Measurements from ENCODE around the gene MECR.

Gene MECR

DNA sequence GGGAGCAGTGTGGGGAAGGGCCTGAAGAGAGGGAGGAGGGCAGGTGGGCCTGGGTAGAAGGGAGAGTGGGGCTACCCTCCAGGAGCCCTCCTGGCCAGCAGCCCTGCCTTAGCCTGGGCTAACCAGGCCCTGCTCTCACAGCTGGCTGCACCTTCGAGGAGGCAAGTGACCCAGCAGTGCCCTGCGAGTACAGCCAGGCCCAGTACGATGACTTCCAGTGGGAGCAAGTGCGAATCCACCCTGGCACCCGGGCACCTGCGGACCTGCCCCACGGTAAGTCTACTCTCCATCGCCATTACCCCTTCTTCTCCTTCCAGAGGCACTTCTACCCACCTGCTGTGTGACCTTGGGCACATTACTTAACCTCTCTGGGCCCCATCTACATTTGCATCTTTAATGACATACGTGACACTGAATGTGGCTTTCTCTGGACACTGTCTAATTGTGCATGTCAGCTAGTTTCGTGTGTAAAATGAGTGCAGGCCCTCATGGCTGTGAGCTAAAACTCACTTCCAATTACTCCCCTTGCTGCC lies 24.5 kb upstream of the MECR start:
- no peak for DNase-seq (ENCODE audit: low spot score)

DNA sequence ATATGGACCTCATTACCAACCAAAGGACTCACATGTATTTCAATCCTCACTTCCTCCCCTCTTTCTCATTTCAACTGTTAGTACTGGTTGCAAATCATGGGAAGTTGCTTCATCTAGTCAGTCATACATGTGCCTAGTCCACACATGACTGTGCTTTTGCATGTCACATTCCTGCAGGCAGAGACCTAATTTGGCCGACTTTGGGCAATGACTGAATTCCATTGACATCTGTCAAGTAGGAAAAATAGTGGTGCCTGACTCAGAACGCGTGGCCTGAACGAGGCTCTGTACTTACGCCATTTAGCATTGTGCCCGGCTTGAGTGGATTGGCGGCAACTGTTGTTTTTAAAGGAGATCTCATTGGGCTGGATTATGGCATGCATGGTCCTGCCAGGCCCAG lies 23.6 kb upstream of the MECR start:
- no peak for DNase-seq (ENCODE audit: low spot score)

DNA sequence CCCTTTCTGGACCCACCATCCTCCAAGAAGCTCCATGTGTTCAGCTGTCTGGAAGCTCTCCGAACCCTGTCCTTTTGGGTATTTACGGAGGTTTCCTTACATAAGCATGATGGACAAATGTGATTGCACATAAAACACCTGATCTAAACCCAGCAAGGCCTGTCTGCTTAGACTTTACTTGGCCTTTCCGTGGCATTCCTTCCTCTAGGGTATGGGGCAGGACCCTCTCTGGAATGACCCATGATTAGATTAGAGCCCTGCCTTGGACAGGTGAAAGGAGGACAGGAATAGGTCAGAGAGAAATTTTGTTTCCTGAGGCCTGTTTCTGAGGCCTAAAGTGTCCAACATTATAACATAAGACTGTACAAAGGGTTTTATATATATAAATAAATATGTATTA lies 22.4 kb upstream of the MECR start:
- no peak for DNase-seq (ENCODE audit: low spot score)

DNA sequence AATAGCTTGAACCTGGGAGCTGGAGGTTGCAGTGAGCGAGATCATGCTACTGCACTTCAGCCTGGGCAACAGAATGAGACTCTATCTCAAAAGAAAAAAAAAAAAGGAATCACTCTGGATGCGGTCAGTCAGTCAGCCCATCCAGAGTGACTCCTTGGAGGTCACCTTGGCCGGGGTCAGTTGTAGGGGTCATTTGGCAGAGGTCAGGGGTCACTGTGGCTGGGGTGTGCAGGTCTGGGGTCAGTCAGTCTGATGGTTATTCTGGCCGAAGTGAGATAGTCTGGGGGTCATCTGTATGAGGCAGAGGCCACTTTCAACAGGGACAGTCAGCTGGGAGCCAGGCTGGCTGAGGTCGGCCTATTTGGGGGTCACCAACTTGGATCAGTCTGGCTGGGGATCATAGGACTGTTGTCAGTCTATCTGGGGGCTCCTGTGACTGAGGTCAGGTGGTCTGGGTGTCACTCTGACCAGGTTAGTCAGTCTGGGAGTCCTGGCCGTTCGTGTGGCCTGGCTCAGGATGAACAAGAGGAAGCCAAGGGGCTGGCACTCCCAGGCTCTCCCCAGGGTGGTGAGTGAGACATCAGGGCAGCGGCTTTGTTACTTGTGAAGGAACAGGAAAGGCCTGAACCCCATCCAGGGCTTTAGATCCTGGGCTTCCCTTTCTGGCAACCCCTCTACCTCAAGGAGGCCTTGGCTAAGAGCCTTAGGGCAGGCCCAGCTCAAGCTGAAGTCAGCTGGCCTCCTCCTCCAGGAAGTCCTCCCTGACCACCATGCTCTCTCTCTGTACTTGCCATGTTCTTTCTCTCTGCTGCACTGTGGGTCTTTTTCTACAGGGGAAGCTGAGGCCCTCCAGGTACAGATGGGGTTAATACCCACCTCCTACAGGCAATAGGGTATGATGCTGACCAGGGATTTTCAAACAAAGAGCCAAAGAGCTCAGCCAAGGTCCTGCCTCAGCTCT lies 20.7 kb upstream of the MECR start:
- no peak for DNase-seq (ENCODE audit: low spot score)

DNA sequence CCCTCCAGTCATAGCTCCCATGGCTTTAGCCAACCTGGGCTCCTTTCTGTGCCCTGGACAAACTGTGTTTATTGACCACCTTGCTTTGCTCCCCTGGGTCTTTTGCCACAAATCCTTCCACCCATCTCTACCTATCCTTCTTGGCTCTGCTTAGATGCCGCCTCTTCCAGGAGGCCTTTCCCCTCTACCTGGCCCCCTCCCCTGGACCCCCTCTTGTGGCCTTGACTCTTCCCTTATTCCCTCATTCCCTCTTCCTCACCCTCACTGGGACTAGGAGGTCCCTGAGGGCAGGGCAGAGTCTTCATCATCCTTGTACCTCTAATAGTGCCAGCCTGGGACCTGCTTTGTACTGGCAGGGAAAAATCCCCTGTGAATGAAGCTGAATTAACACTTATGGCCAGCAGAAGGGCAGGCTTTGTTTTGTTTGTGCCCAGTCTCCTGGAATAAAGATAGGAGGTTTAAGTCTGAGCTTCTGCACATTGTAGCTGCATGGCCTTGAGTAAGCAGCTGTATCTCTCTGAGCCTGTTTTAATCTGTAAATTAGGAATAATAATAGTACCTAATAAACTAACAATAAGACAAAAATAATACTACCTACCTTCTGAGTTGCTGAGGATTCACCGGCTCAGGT lies 19.3 kb upstream of the MECR start:
- DNase-seq (ENCODE audit: low spot score), result no peak

DNA sequence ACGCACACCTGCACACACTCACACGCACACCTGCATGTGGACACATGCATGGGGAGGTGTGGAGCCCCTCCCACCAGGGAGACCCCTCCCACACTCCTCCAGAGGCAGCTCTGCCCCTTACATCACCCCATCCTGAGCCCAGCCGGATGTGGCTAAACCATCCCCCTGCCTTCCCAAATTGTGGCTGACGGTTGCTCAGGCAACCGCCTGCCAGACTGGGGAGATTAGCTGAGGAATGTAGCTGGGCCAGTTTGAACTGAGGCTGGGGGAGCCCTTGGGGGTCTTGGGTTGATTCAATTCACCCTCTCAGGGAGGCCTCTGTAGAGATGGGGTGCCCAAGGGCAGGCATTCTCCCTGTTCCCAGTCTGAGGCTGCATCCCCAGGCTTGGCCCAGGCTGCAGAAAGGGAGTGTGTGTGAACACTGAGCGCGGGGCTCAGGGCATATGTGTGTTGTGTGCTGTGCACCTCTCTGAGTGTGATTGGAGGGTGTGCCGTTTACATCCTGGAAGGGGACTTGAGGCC lies 18.5 kb upstream of the MECR start:
- no peak for DNase-seq (ENCODE audit: low spot score)

DNA sequence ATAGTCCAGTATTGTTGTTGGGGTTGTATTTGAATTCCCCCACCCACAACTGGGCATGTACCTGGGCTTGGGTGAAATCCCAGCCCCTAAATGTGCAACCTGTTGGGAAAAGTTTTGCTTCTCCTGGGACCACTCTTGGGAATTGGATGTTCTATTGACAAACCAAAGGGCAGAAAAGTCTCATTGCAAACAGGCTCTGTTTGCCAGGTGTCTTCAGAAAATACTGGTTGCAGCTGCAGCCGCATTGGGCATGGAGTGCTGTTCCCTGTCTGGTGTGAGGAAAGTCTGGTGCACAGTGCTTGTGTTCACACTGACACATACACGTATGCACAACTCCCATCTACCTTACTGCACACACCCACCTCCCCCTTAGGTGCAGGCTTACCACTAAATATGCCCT lies 17.7 kb upstream of the MECR start:
- no peak for DNase-seq (ENCODE audit: low spot score)

DNA sequence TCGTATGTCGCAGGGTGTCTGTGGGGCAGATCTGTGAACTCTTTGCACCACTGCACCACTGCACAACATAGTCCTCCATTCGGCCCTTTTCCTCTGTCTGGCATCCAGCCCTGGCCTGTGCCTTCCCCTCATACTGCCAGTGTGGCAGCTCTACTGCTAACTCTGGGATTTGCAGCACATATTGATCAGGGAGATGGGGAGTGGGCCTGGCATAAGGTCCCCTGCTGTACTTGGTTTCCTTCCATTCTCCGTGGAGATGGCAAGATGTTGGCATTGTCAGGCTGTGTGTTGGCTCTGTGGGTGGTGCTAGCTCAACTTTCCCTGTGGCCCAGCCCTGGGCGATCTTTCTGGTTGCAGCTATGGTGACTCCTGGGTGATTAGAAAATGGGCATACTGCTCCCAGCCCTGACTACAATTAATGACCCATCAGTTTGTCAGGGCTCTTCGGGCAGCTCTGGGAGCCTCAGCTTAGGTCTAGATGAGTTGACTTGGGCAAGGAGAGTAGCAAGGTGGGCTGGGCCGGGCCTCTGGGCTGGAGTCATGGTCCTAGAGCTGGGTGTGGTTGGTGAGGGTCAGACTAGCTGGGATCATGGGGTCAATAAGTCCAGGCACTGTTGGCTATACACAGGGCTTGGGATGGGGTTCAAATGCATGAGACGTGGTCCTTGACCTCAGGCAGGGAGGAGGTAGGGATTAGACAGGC lies 17.0 kb upstream of the MECR start:
- no peak for DNase-seq (ENCODE audit: low spot score)

DNA sequence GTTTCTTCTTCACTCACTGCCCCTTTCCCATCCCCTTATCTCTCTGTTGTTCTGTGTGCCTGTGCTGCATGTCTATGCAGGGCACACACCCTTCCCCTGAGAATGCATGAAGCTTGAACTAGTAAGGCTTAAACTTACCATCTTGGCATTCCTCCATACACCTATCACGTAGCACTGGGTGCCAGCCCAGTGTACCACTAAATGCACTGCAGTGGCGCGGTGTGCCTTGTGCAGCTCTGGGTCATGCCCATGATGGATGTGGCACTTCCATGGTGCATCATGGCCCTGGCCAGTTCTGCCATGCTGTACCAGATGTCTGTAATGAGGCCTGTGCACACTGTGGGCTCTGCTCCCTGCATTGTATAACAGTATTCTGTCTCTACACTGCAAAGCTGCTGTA lies 16.3 kb upstream of the MECR start:
- no peak for DNase-seq (ENCODE audit: low spot score)

DNA sequence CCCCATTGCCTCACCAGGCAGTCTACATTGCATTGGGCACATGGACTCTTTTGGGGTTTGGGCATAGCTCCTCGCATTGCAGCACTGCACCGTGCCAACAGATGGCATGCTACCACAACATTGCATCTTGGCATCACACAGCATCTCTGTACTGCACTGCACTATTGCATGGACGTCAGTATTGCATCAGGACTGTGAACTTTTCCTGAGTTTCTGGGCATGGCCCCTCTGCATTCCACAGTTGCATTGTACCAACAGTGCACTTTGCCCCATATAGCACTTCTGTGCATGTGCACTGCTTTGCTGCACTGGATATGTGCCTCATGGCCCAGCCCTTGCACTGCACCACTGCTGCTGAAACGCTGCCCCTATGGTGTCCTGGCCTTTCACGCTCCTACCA lies 15.1 kb upstream of the MECR start:
- DNase-seq (ENCODE audit: low spot score), result peak; percentile 45

DNA sequence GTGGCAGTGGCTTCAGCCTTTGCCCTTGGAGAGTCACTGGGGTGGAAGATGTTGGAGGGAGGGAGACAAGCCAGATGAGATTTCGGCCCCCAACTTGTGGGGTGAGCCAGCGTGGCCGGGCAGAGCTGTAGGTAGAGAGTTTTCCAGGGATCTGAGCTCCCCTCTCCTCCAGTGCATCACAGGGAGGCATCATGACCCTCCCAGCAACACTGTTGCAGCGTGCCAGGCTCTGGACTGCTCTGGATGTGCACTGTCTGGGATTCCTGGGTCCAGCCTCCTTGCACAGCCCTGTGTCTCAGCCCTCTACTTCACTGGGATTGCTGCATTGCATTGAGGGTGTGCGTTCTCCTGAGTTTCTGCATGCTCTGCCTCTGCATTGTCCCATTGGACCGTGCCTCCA lies 14.5 kb upstream of the MECR start:
- DNase-seq (ENCODE audit: low spot score), result no peak

DNA sequence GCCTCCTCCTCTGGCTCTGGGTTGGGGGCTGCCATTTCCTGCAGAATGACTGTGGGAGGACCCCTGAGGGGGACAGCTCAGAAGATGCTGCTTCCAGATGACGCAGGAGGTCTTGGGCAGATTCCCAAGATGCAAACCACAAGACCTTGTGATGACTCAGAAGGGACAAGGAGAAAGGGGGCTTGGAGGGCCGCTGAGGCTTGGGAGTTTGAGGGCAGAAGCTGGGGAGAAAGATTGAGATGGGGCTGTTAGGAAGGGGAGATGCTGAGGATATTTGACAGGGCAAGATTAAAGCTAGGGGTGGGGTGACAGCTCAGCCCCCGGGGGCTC lies 13.1 kb upstream of the MECR start:
- DNase-seq (ENCODE audit: low spot score), result no peak

DNA sequence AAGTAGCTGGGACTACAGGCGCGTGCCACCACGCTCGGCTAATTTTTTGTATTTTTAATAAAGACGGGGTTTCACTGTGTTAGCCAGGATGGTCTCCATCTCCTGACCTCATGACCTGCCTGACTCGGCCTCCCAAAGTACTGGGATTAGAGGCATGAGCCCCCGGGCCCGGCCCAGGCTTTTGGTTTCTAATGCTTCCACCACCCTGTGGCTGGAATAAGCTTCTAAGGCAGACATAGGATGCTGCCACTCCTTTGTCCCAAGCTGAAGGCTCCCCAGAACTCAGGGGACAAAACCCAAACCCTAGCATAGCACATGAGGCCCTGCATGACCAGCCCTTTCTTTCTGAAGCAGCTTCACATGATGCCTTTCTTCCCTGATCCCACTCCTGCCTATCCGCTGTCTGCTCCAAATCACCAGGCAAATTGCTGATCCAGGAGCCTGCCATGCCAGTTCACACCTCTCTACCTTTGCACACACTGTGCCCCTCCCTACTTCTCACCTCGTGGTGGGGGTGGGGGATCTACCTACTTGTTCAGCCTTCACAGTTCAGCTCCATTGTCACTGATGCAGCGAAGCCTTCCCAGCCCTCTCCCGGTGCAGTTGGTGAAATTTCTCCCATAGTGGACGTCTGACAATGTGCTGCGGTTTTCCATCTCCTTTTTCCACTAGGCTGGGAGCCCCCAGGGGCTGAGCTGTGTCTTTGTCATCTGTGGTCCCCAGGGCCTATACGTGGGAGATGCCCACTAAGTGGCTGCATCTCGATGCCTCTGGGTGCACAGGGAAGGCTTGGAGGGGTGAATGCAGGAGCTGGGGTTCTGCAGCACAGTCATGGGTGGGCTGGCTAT lies 12.5 kb upstream of the MECR start:
- DNase-seq (ENCODE audit: low spot score), result no peak

DNA sequence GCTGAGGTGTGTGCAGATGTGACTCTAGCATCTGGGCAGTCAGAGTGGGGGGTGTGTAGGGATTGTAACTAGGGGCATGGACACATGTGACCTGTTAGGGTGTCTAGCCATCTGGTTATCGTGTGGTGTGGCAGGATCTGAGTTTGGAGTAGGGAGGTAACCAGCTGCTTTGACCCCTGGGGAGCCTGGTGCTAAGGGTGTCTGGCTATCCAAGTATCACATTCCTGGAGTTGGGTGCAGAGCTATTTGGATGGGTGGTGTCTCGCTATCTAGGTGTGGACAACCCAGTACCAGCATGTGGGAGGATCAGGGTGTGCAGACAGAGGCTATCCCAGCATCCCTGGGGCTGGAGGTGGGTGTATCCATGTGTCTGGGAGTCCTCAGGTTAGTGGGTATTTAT lies 10.3 kb upstream of the MECR start:
- no peak for DNase-seq (ENCODE audit: low spot score)

DNA sequence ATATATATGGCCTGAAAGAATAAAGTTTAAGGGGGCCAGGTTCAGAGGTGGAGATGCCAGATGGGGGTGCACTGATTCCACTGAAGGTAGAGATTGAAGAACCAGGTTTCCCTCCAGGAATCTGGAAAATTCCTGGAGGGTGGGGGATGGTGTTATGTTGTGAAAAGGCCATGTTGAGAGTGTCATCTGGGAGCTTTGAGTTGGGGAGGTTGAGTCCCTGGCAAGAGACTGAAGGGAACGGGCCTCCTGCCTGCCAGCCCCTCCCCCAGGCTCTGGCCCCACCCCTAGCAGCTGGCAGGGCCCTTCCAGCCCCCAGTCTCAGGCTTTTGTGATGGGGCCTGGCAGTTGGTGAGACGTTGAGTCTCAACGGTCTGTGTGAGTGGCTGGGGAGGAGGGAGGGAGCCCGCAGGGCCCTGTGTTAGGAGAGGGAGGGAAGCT lies 9.7 kb upstream of the MECR start:
- no peak for DNase-seq (ENCODE audit: low spot score)

DNA sequence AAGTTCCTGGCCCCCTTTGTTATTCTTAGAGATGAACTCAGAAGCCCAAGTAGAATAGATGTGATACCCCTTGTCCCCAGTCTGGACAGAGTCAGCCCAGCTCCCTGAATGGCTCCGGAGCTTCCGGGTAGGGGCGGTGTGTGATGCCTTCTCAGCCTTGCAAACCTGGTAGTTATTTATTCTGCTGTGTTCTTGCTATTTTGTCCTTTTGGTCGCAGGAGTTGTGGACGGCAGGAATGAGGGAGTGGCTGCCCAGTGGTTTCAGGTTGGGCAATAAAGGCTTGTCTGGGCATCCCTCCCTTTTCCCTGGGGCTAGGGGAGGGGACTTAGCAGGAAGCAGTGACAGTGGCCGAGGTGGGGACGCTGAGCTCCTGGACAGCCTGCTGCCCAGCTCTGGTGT lies 8.4 kb upstream of the MECR start:
- DNase-seq (ENCODE audit: low spot score), result peak; percentile 51

DNA sequence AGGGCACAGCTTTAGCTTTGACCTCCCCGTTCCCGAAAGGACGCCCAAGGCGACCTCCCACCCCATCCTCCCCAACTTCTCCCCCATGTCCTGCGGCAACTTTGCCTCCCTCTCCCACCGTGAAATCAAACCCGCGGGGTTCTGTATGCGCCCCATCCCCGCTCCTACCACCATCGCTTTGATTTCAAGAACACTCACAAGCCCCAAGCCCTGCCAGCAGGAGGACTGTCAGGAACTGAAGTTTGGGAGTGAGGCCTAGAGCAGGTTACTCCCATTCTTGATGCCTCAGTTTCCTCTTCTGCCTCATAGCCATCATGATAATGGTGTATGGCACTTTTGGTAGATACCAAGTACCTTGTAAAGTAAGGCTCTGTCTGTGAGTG lies 7.9 kb upstream of the MECR start:
- DNase-seq (ENCODE audit: low spot score), result no peak

DNA sequence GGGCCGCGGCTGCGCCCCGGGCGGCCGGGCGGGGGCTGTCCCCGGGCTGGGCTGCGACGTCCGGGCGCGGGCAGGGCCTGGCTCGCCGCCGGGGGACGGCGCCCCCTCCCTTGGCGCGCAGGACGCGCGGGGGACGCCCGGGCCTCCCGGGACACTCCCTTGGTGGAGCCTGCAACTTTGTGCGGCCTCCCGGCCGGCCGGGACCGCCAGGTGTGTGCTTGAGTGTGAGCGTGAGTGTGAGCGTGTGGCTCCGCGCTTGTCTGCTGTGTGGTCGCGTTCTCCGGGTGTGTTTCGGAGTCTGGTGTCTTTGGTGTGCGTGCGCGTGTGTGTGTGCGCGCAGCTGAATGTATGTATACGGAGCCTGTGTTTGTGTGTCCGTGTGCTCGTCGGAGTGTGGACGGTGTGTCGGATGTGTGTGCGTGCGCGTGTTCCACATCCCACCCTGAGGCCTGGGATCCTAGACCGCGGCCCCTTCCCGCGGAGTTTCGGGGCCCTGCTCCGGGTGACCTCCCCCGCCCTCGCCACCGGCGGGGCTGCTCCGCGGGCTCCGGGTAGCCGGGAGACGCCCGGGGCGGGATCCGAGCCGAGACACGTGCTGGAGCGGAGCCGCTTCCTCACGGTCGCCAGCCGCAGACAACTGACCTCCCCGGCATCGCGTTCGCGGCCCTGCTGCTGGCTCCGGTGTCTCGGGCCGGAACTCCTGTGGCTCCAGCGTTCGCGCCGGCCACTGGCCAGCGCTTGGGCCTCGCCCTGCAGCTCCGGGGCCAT lies 7.3 kb upstream of the MECR start:
- DNase-seq (ENCODE audit: low spot score), result peak; percentile 69

DNA sequence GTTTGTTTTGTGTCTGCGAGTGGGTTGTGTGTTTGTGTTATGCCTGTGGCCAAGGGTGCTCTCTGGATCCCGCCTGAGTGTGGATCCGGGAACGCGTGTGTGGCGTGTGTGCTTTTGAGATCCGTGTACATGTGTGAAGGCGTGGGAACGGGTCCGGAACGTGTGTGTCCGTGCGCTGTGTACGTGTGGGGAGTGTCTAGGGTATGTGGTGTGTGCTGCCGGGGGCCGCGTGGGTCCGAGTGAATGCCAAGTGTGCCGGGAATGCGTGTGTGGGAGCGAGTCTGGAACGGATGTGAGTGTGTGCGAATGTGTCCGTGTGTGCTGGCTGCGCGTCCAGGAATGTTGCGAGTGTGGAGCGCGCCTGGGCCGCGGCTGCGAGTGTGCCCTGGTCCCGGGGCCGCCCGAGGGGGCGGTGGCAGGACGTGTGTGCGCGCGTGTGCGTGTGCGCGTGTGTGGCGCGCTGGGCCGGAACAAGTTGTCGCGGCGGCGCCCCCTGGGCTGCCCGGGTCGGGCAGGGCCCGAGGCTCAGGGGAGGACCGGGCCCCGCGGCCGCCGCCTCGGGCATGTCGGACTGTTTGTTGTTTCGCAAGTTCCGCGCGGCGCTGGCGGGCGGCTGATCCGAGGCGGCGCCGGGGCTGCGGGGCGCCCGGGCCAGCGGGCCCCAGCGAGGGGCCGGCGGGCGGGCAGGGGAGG lies 6.5 kb upstream of the MECR start:
- peak; percentile 77 for DNase-seq (ENCODE audit: low spot score)

DNA sequence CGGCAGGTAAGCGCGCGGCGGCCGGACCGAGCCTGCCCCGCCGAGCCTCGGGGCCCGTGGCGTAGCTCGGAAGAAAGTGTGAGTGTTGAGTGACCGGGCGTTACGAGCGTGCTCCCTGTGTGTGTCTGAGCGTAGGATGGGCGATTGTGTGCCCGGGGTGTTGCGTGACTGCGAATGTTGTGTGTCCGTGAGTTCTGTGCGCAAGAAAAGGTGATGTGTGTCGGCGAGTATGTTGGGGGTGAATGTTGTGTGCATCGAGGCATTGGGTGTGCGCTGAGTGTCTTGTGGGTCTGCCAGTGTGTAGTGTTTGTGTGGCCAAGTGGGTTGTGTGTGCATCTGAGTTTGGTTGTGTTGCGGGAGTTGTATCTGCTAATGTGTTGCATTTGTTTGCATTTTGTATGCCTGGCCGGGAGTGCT lies 6.0 kb upstream of the MECR start:
- DNase-seq (ENCODE audit: low spot score), result peak; percentile 49
